Type B pancreatic cell (in vitro differentiated cells): ENCODE measurements around the gene RCN2. TPM values are rescaled to one million over a fixed set of nuclear protein-coding genes. Genes with fewer than 3 reads are reported as not detected.

Experiments used
- DNase-seq: peaks from one replicate; pipeline ENCODE4 v3.0.0; 2021; ENCODE audit warnings: mixed read lengths; ENCODE audit not compliant: unreplicated experiment; ENCODE audit errors: extremely low spot score
- H3K27ac Mint-ChIP-seq: 2 replicates; pipeline ENCODE4 v1.8.0; 2021; ENCODE audit warnings: mild to moderate bottlenecking, mixed read lengths
- H3K27me3 Mint-ChIP-seq: 2 replicates; pipeline ENCODE4 v1.8.0; 2021; ENCODE audit warnings: mixed read lengths
- H3K36me3 Mint-ChIP-seq: 2 replicates; pipeline ENCODE4 v1.8.0; 2021; ENCODE audit warnings: mixed read lengths
- H3K4me1 Mint-ChIP-seq: one replicate; pipeline ENCODE4 v1.8.0; 2021; ENCODE audit warnings: mixed read lengths; ENCODE audit not compliant: unreplicated experiment
- H3K4me3 Mint-ChIP-seq: 2 replicates; pipeline ENCODE4 v1.8.0; 2021; ENCODE audit warnings: mild to moderate bottlenecking, mixed read lengths
- H3K9me3 Mint-ChIP-seq: 2 replicates; pipeline ENCODE4 v1.8.0; 2021; ENCODE audit warnings: mixed read lengths
- total RNA-seq: library from RNA; stranded (reverse); gene quantifications from 2 replicates; pipeline ENCODE4 v1.2.1, GENCODE V29; 2021; ENCODE audit warnings: low replicate concordance
- TF ChIP-seq, protein P1 (sequence below): fragments of 200-600 bp; sonication (generic); conservative IDR thresholded peaks from 2 replicates; pipeline ENCODE4 v1.5.0; 2021; ENCODE audit warnings: antibody characterized with exemption, mild to moderate bottlenecking

Gene RCN2
- total RNA-seq, 1 donor from 2014 or later, result 109 TPM

DNA sequence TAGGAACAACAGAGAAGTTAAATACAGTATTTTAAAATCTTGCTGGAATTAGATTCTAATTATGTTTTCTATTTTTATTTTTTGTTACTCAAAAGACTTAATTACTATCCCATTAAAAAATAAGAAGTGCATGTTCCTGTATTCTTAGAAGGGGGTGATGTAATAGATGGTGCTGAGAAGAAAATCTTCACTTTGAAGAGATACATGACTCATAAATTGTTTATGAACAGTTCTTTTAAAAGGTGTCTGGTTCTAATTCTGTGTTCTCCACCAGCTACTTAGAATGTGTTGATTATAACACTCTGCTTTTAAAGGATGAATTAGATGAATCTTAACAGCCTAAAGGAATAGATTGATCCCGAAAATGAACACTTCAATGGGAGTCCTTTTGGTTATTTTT is 8.2 kb downstream of the RCN2 start:
- peaks cover 4% of the 10 kb centered on the region for H3K9me3 Mint-ChIP-seq
- peaks cover 38% of the 10 kb centered on the region for H3K36me3 Mint-ChIP-seq
- H3K4me3 Mint-ChIP-seq, result no peak overlapping the region
- DNase-seq, result no peak
- H3K4me1 Mint-ChIP-seq, result peaks cover 14% of the 10 kb centered on the region
- TF ChIP-seq, protein P1, sequence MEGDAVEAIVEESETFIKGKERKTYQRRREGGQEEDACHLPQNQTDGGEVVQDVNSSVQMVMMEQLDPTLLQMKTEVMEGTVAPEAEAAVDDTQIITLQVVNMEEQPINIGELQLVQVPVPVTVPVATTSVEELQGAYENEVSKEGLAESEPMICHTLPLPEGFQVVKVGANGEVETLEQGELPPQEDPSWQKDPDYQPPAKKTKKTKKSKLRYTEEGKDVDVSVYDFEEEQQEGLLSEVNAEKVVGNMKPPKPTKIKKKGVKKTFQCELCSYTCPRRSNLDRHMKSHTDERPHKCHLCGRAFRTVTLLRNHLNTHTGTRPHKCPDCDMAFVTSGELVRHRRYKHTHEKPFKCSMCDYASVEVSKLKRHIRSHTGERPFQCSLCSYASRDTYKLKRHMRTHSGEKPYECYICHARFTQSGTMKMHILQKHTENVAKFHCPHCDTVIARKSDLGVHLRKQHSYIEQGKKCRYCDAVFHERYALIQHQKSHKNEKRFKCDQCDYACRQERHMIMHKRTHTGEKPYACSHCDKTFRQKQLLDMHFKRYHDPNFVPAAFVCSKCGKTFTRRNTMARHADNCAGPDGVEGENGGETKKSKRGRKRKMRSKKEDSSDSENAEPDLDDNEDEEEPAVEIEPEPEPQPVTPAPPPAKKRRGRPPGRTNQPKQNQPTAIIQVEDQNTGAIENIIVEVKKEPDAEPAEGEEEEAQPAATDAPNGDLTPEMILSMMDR, result no peak
- H3K27ac Mint-ChIP-seq, result no peak overlapping the region
- H3K27me3 Mint-ChIP-seq, result no peaks in the 10 kb centered on the region

DNA sequence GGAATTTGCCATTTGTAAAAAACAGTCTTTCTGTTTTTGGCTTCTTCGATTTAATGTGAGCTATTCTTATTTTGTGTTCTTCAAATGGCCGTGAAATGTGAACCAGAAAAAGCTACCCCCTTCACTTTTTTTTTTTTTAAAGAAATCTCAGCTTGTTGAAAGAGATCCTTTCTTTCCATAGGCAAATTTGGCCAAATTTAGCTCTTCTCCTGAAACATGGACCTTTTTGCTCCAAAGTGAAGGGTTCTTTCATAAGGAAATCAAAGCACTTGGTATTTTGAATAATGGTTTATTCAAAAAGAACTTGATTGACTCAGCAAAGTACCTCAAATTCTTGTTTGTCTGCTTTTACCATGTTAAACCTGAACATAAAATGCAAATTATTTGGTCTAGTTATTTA is 10.1 kb downstream of the RCN2 start:
- DNase-seq, result no peak
- no peak overlapping the region for H3K27ac Mint-ChIP-seq
- TF ChIP-seq, protein P1, result no peak
- no peak overlapping the region for H3K4me3 Mint-ChIP-seq
- peaks cover 4% of the 10 kb centered on the region for H3K4me1 Mint-ChIP-seq
- peaks cover 4% of the 10 kb centered on the region for H3K9me3 Mint-ChIP-seq
- peaks cover 40% of the 10 kb centered on the region for H3K36me3 Mint-ChIP-seq
- no peaks in the 10 kb centered on the region for H3K27me3 Mint-ChIP-seq

DNA sequence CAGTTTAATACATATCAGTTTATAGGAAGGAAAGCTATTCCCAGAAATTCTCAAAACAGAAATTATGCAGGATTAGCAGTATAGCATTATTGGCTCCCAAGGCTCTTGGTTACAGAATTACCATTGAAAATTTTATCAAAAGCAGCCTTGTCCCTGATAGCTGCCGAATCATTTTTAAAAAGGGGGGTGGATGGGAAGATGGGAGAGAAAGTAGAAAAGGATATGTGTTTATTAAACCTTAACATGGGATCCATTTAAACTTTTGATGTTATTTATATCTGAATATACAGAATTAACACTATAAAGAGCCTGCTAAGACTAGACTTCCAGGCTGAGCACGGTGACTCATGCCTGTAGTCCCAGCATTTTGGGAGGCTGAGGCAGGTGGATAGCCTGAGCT is 10.8 kb downstream of the RCN2 start:
- H3K9me3 Mint-ChIP-seq, result peaks cover 4% of the 10 kb centered on the region

GRCh38 chr15:76945494-76946093 is 14.0 kb downstream of the RCN2 start:
- no peak for DNase-seq
- no peak overlapping the region for H3K4me3 Mint-ChIP-seq
- no peak overlapping the region for H3K27ac Mint-ChIP-seq
- peaks cover 44% of the 10 kb centered on the region for H3K36me3 Mint-ChIP-seq
- H3K27me3 Mint-ChIP-seq, result no peaks in the 10 kb centered on the region
- H3K4me1 Mint-ChIP-seq, result no peaks in the 10 kb centered on the region
- peaks cover 4% of the 10 kb centered on the region for H3K9me3 Mint-ChIP-seq
- TF ChIP-seq, protein P1, result no peak

More for the DNA sequence above, 10.8 kb downstream of the RCN2 start:
- H3K4me3 Mint-ChIP-seq, result no peak overlapping the region
- TF ChIP-seq, protein P1, result no peak
- no peaks in the 10 kb centered on the region for H3K27me3 Mint-ChIP-seq
- no peaks in the 10 kb centered on the region for H3K4me1 Mint-ChIP-seq
- peaks cover 40% of the 10 kb centered on the region for H3K36me3 Mint-ChIP-seq
- no peak for DNase-seq
- H3K27ac Mint-ChIP-seq, result no peak overlapping the region

GRCh38 chr15:76947454-76947853 is 15.9 kb downstream of the RCN2 start:
- TF ChIP-seq, protein P1, result no peak
- Mint-ChIP-seq H3K27me3 (no peaks in the 10 kb centered on the region), H3K27ac (no peak overlapping the region), H3K4me3 (no peak overlapping the region), H3K4me1 (no peaks in the 10 kb centered on the region), H3K9me3 (peaks cover 4% of the 10 kb centered on the region), H3K36me3 (peaks cover 42% of the 10 kb centered on the region)
- no peak for DNase-seq
